Body of pancreas (tissue), 4 donors: ENCODE measurements around the gene DNAJC30. TPM values are rescaled to one million over a fixed set of nuclear protein-coding genes. Genes with fewer than 3 reads are reported as not detected.

Source experiments
- ATAC-seq: fragments of 150-250 bp; one replicate; pipeline ENCODE4 v1.9.1; 2016
- DNase-seq, 4 donors: peaks; one replicate each; pipeline ENCODE4 v3.0.0-alpha.2; 2019
- H3K27ac ChIP-seq, 4 donors: fragments of 200-600 bp; sonication (generic); 1 replicate in 3 of 4; 2 replicates in 1 of 4; pipeline versions ENCODE4 v1.5.1 to v1.6.1; 2016 to 2019; ENCODE audit warnings: mild to moderate bottlenecking in 1 of 4, mixed read lengths in 1 of 4, moderate library complexity in 1 of 4
- H3K27me3 ChIP-seq, 2 donors: fragments of 200-600 bp; sonication (generic); one replicate each; pipeline ENCODE4 v1.6.0; 2016; ENCODE audit warnings: mild to moderate bottlenecking in 1 of 2
- H3K36me3 ChIP-seq, 2 donors: fragments of 200-600 bp; sonication (generic); replicated peaks in 1 of 2; 2 replicates each; pipeline ENCODE4 v1.5.1; 2016; ENCODE audit warnings: low read depth in 2 of 2; ENCODE audit not compliant: insufficient read depth in 1 of 2
- H3K4me1 ChIP-seq: fragments of 200-600 bp; sonication (generic); one replicate; pipeline ENCODE4 v1.6.0; 2016
- H3K4me3 ChIP-seq, 2 donors: fragments of 200-600 bp; sonication (generic); 1 replicate in 1 of 2; 2 replicates in 1 of 2; pipeline ENCODE4 v1.5.1; 2016 to 2019
- H3K9me3 ChIP-seq, 3 donors: fragments of 200-600 bp; sonication (generic); 1 replicate in 2 of 3; 2 replicates in 1 of 3; pipeline ENCODE4 v1.5.1; 2016
- CTCF ChIP-seq, 7 experiments: fragments of 450-650 bp in 4 of 7; fragments of 200-600 bp in 3 of 7; sonication (generic) in 3 of 7; IDR thresholded peaks; one replicate each; pipeline ENCODE4 v1.5.1; 2016 to 2019; ENCODE audit warnings: antibody characterized with exemption in 7 of 7
- POLR2A ChIP-seq, 3 donors: fragments of 450-650 bp; IDR thresholded peaks; one replicate each; pipeline ENCODE4 v1.6.1; 2016; ENCODE audit warnings: antibody characterized with exemption in 3 of 3, mild to moderate bottlenecking in 2 of 3
- WGBS, 2 donors: methylation state at CpG; one replicate each; pipeline ENCODE4 v1.1.5; 2017; 5-methylcytosine and 5-hydroxymethylcytosine counted together
- intact Hi-C: fragments of 100-400 bp; cut with DNase I; formaldehyde crosslinking; loops from one replicate; pipeline ENCODE4 v1.15.1; 2023
- total RNA-seq, 2 donors: library from RNA; depleted of rRNA; stranded (reverse); fragments of >200 nt; gene quantifications; one replicate each; pipeline ENCODE4 v1.1.0, GENCODE V29; 2016

Gene DNAJC30
- total RNA-seq, 2 donors from 2014 or later, result 3.6 to 5.6 TPM

DNA sequence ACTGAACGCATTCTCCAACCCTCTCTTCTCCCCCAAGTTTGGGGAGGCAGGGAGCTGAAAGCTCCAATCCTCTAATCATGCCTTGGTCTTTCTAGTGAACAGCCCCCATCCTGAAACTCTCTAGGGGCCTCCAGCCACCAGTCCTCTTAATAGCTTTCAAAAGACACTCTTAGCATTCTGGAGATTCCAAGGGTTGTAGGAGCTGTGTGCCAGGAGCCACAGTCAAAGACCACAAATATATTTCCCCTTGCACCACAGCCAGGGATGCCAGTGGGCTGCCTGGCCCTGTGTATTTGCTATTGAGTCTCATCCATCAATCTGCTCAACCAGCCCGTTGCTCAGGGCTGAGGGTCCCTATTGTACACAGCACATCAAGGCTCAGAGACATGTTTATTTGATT is 40.4 kb downstream of the DNAJC30 start:
- no peak for DNase-seq
- 43 to 52% methylated on average over 2 of the region's 2 CpGs for WGBS, 2 donors
- TF ChIP-seq POLR2A (IDR thresholded peaks at IDR 0.05) (no peak), CTCF (IDR thresholded peaks at IDR 0.05) (no peak)
- Histone ChIP-seq H3K4me3 (no peak overlapping the region), H3K9me3 (no peaks in the 10 kb centered on the region), H3K36me3 (no peaks in the 10 kb centered on the region), H3K27ac (no peak overlapping the region), H3K4me1 (peaks cover 6% of the 10 kb centered on the region), H3K27me3 (no peaks in the 10 kb centered on the region)
- ATAC-seq, result no peak
- intact Hi-C loops, result no loop called here

- no peak overlapping the region for H3K4me3 ChIP-seq
- 46 to 83% methylated on average over 3 of the region's 3 CpGs for WGBS, 2 donors
- DNase-seq (no peak), ATAC-seq (no peak)
- no peaks in the 10 kb centered on the region for H3K27me3 ChIP-seq
- no peak for TF ChIP-seq CTCF (IDR thresholded peaks at IDR 0.05)
- no peak for TF ChIP-seq POLR2A (IDR thresholded peaks at IDR 0.05)
- H3K4me1 ChIP-seq, result peaks cover 5% of the 10 kb centered on the region
- H3K27ac ChIP-seq, result no peak overlapping the region
- intact Hi-C loops, result no loop called here
- no peaks in the 10 kb centered on the region for H3K9me3 ChIP-seq
- H3K36me3 ChIP-seq, result no peaks in the 10 kb centered on the region
These were observed 44.3 kb downstream of the DNAJC30 start for GRCh38 chr7:73638911-73639310.

DNA sequence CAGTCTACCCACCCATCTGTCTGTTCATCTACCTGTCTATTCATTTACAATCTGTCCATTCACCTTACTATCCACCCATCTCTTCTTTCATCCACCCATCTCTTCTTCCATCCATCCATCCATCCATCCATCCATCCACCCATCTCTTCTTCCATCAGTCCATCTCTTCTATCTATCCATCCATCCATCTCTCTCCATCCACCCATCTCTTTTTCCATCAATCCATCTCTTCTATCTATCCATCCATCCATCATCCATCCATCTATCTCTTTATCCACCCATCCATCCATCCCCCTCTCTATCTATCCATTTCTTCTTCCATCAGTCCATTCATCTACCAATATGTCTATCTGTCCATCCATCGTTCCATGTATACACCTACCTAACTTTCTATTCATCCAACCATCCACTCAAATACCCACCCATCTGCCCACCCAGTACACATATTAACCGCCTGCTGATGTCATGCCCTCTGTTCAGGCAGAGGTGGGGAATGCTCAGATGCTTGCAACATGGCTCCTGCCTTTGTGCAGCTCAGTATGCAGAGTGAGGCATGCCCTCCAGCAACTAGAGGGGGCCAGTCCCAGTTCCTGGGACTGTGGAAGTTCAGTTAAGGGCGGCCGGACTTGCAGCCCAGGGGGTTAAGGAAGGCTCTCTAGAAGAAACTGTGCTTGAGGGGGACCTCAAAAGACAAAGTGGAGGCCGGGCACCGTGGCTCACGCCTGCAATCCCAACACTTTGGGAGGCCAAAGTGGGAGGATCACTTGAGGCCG is 47.6 kb downstream of the DNAJC30 start:
- Histone ChIP-seq H3K9me3 (no peaks in the 10 kb centered on the region), H3K4me1 (peaks cover 5% of the 10 kb centered on the region), H3K36me3 (no peaks in the 10 kb centered on the region), H3K4me3 (no peak overlapping the region), H3K27ac (no peak overlapping the region), H3K27me3 (no peaks in the 10 kb centered on the region)
- ATAC-seq, result no peak
- DNase-seq, result no peak
- intact Hi-C loops, result no loop called here
- TF ChIP-seq CTCF (IDR thresholded peaks at IDR 0.05) (no peak), POLR2A (IDR thresholded peaks at IDR 0.05) (no peak)
- whole genome bisulfite sequencing, 2 donors, result 81 to 85% methylated on average over 8 of the region's 8 CpGs

GRCh38 chr7:73633844-73634243 is 49.4 kb downstream of the DNAJC30 start:
- DNase-seq, result no peak
- no peak for ATAC-seq
- intact Hi-C loops, result no loop called here
- no peak for TF ChIP-seq POLR2A (IDR thresholded peaks at IDR 0.05)
- no peak for TF ChIP-seq CTCF (IDR thresholded peaks at IDR 0.05)
- 72 to 75% methylated on average over 8 of the region's 8 CpGs for WGBS, 2 donors
- Histone ChIP-seq H3K36me3 (no peaks in the 10 kb centered on the region), H3K27ac (no peak overlapping the region), H3K4me3 (no peak overlapping the region), H3K4me1 (peaks cover 5% of the 10 kb centered on the region), H3K9me3 (no peaks in the 10 kb centered on the region), H3K27me3 (no peaks in the 10 kb centered on the region)

DNA sequence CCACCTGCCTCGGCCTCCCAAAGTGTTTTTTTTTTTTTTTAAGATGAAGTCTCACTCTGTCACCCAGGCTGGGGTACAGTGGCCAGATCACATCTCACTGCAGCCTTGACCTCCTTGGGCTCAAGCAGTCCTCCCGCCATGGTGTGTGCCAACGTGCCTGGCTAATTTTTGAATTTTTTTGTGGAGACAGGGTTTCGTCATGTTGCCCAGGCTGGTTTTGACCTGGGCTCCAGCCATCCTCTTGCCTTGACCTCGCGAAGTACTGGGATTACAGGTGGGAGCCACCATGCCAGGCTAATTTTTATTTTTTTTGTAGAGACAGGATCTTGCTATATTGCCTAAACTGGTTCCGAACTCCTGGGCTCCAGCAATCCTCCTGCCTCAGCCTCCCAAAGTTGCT is 49.9 kb downstream of the DNAJC30 start:
- H3K27ac ChIP-seq, result no peak overlapping the region
- no peaks in the 10 kb centered on the region for H3K27me3 ChIP-seq
- intact Hi-C loops, result no loop called here
- no peaks in the 10 kb centered on the region for H3K9me3 ChIP-seq
- DNase-seq, result no peak
- 78% methylated on average over 7 of the region's 7 CpGs for WGBS, 2 donors
- no peak overlapping the region for H3K4me3 ChIP-seq
- peaks cover 5% of the 10 kb centered on the region for H3K4me1 ChIP-seq
- TF ChIP-seq CTCF (IDR thresholded peaks at IDR 0.05), result no peak
- no peak for TF ChIP-seq POLR2A (IDR thresholded peaks at IDR 0.05)
- ATAC-seq, result no peak
- no peaks in the 10 kb centered on the region for H3K36me3 ChIP-seq
